WTC11 (cell line): Measurements from ENCODE around the gene RIMBP2.

Experiments used
- FOXK1 ChIP-seq: sonication (generic); formaldehyde crosslinking; IDR thresholded peaks from 2 replicates; pipeline ENCODE4 v1.8.0; 2022; ENCODE audit warnings: mild to moderate bottlenecking, moderate library complexity, missing genetic modification reagents
- IRF2 ChIP-seq: sonication (generic); formaldehyde crosslinking; IDR thresholded peaks from 2 replicates; pipeline ENCODE4 v1.8.0; 2022; ENCODE audit warnings: low read depth, missing genetic modification reagents, borderline replicate concordance
- KAT7 ChIP-seq: sonication (generic); formaldehyde crosslinking; IDR thresholded peaks from 2 replicates; pipeline ENCODE4 v1.8.1; 2023; ENCODE audit warnings: missing genetic modification reagents, mild to moderate bottlenecking, borderline replicate concordance
- NFYB ChIP-seq: sonication (generic); formaldehyde crosslinking; conservative IDR thresholded peaks from 2 replicates; pipeline ENCODE4 v1.8.0; 2022; ENCODE audit warnings: low read depth, missing genetic modification reagents
- NR2C2 ChIP-seq: sonication (generic); formaldehyde crosslinking; IDR thresholded peaks from 2 replicates; pipeline ENCODE4 v1.8.0; 2022; ENCODE audit warnings: mild to moderate bottlenecking, missing genetic modification reagents
- RELA ChIP-seq: sonication (generic); formaldehyde crosslinking; IDR thresholded peaks from 2 replicates; pipeline ENCODE4 v1.8.1; 2022; ENCODE audit warnings: missing genetic modification reagents, mild to moderate bottlenecking, borderline replicate concordance
- SP1 ChIP-seq: sonication (generic); formaldehyde crosslinking; conservative IDR thresholded peaks from 2 replicates; pipeline ENCODE4 v1.8.1; 2022; ENCODE audit warnings: missing genetic modification reagents
- TEAD4 ChIP-seq: sonication (generic); formaldehyde crosslinking; IDR thresholded peaks from 2 replicates; pipeline ENCODE4 v1.8.0; 2022; ENCODE audit warnings: mild to moderate bottlenecking, missing genetic modification reagents
- ZNF138 ChIP-seq: sonication (generic); formaldehyde crosslinking; conservative IDR thresholded peaks from 2 replicates; pipeline ENCODE4 v1.8.1; 2022; ENCODE audit warnings: mild to moderate bottlenecking, moderate library complexity, missing genetic modification reagents
- ZNF317 ChIP-seq: sonication (generic); formaldehyde crosslinking; IDR thresholded peaks from 2 replicates; pipeline ENCODE4 v1.8.1; 2023; ENCODE audit warnings: low read depth, mild to moderate bottlenecking, moderate library complexity, missing genetic modification reagents, borderline replicate concordance
- TF ChIP-seq, protein P1 (sequence below): fragments of 200-600 bp; IDR thresholded peaks from 2 replicates; pipeline ENCODE4 v1.8.0; 2022; ENCODE audit warnings: antibody characterized with exemption
- TF ChIP-seq, protein P2 (sequence below): sonication (generic); formaldehyde crosslinking; IDR thresholded peaks from 2 replicates; pipeline ENCODE4 v1.8.0; 2022; ENCODE audit warnings: missing genetic modification reagents
- TF ChIP-seq, protein P3 (sequence below): sonication (generic); formaldehyde crosslinking; IDR thresholded peaks from 2 replicates; pipeline ENCODE4 v1.8.1; 2023; ENCODE audit warnings: mild to moderate bottlenecking, missing genetic modification reagents, moderate library complexity

DNA sequence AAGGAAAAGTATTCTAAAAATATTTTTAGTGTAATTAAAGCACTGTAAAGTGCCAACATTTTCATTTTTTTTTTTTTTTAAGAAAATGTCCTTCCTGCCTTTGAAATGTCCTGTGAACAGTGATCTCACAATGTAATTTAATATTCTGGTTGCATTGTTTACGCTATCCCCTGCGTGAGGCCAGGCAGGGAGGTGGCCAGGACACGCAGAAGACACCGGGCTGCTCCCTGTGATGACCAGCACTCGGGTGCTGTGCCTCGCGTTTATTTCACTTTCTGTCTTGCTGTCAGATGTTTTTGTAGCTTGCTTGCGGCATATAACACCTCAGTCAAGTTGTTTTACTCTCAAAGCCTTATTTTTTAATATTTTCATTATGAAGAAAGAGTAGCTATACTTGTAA lies 359.9 kb downstream of the RIMBP2 start:
- TF ChIP-seq, protein P1, sequence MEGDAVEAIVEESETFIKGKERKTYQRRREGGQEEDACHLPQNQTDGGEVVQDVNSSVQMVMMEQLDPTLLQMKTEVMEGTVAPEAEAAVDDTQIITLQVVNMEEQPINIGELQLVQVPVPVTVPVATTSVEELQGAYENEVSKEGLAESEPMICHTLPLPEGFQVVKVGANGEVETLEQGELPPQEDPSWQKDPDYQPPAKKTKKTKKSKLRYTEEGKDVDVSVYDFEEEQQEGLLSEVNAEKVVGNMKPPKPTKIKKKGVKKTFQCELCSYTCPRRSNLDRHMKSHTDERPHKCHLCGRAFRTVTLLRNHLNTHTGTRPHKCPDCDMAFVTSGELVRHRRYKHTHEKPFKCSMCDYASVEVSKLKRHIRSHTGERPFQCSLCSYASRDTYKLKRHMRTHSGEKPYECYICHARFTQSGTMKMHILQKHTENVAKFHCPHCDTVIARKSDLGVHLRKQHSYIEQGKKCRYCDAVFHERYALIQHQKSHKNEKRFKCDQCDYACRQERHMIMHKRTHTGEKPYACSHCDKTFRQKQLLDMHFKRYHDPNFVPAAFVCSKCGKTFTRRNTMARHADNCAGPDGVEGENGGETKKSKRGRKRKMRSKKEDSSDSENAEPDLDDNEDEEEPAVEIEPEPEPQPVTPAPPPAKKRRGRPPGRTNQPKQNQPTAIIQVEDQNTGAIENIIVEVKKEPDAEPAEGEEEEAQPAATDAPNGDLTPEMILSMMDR = no peak
- TF ChIP-seq NFYB (no peak), NR2C2 (CRISPR knock-in tag) (no peak), RELA (CRISPR knock-in tag) (no peak), IRF2 (CRISPR knock-in tag) (no peak), FOXK1 (CRISPR knock-in tag) (no peak), ZNF317 (CRISPR knock-in tag) (no peak), SP1 (CRISPR knock-in tag) (no peak), KAT7 (CRISPR knock-in tag) (no peak), TEAD4 (CRISPR knock-in tag) (no peak), ZNF138 (CRISPR knock-in tag) (no peak)
- TF ChIP-seq, protein P2, sequence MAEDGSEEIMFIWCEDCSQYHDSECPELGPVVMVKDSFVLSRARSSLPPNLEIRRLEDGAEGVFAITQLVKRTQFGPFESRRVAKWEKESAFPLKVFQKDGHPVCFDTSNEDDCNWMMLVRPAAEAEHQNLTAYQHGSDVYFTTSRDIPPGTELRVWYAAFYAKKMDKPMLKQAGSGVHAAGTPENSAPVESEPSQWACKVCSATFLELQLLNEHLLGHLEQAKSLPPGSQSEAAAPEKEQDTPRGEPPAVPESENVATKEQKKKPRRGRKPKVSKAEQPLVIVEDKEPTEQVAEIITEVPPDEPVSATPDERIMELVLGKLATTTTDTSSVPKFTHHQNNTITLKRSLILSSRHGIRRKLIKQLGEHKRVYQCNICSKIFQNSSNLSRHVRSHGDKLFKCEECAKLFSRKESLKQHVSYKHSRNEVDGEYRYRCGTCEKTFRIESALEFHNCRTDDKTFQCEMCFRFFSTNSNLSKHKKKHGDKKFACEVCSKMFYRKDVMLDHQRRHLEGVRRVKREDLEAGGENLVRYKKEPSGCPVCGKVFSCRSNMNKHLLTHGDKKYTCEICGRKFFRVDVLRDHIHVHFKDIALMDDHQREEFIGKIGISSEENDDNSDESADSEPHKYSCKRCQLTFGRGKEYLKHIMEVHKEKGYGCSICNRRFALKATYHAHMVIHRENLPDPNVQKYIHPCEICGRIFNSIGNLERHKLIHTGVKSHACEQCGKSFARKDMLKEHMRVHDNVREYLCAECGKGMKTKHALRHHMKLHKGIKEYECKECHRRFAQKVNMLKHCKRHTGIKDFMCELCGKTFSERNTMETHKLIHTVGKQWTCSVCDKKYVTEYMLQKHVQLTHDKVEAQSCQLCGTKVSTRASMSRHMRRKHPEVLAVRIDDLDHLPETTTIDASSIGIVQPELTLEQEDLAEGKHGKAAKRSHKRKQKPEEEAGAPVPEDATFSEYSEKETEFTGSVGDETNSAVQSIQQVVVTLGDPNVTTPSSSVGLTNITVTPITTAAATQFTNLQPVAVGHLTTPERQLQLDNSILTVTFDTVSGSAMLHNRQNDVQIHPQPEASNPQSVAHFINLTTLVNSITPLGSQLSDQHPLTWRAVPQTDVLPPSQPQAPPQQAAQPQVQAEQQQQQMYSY (CRISPR knock-in tag) = no peak
- TF ChIP-seq, protein P3, sequence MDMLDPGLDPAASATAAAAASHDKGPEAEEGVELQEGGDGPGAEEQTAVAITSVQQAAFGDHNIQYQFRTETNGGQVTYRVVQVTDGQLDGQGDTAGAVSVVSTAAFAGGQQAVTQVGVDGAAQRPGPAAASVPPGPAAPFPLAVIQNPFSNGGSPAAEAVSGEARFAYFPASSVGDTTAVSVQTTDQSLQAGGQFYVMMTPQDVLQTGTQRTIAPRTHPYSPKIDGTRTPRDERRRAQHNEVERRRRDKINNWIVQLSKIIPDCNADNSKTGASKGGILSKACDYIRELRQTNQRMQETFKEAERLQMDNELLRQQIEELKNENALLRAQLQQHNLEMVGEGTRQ (CRISPR knock-in tag) = no peak
